GM23338 (cell line): ENCODE measurements around the gene MAGOH. TPM values are rescaled to one million over a fixed set of nuclear protein-coding genes. Genes with fewer than 3 reads are reported as not detected.

Experiments
- ATAC-seq: fragments of 200-7000 bp; cut with Tn5 transposase; 3 replicates; pipeline ENCODE4 v1.9.1; 2020
- DNase-seq: peaks from one replicate; pipeline ENCODE4 v3.0.0-alpha.2; 2015; ENCODE audit warnings: low spot score
- H2AFZ ChIP-seq: fragments of 200-600 bp; sonication (generic); 2 replicates; pipeline ENCODE4 v1.8.0; 2016; ENCODE audit warnings: antibody characterized with exemption, mild to moderate bottlenecking, moderate library complexity
- H3F3A ChIP-seq: fragments of 200-600 bp; sonication (generic); replicated peaks from 2 replicates; pipeline ENCODE4 v1.8.0; 2017; ENCODE audit warnings: antibody characterized with exemption, mixed run types, low read depth
- H3K27ac ChIP-seq: fragments of 200-600 bp; sonication (generic); 2 replicates; pipeline ENCODE4 v1.6.1; 2016; ENCODE audit warnings: low read depth
- H3K27me3 ChIP-seq: fragments of 200-600 bp; sonication (generic); 2 replicates; pipeline ENCODE4 v1.8.0; 2016; ENCODE audit warnings: mild to moderate bottlenecking, mixed run types, moderate library complexity; ENCODE audit not compliant: insufficient read depth
- H3K36me3 ChIP-seq: fragments of 200-600 bp; sonication (generic); 2 replicates; pipeline ENCODE4 v1.8.0; 2016; ENCODE audit warnings: mild to moderate bottlenecking; ENCODE audit not compliant: insufficient read depth
- H3K4me1 ChIP-seq: fragments of 200-600 bp; sonication (generic); 2 replicates; pipeline ENCODE4 v1.8.0; 2016; ENCODE audit warnings: mild to moderate bottlenecking, moderate library complexity; ENCODE audit not compliant: insufficient read depth
- H3K4me2 ChIP-seq: fragments of 200-600 bp; sonication (generic); 2 replicates; pipeline ENCODE4 v1.7.1; 2017; ENCODE audit warnings: mixed run types
- H3K4me3 ChIP-seq: fragments of 200-600 bp; sonication (generic); 2 replicates; pipeline ENCODE4 v1.6.1; 2016; ENCODE audit warnings: mixed run types
- H3K79me2 ChIP-seq: fragments of 200-600 bp; sonication (generic); replicated peaks from 2 replicates; pipeline ENCODE4 v1.8.0; 2017; ENCODE audit warnings: mild to moderate bottlenecking; ENCODE audit not compliant: insufficient read depth
- H3K9me2 ChIP-seq: fragments of 200-600 bp; sonication (generic); 2 replicates; pipeline ENCODE4 v1.8.0; 2017; ENCODE audit not compliant: insufficient read depth
- H4K20me1 ChIP-seq: fragments of 200-600 bp; sonication (generic); replicated peaks from 2 replicates; pipeline ENCODE4 v1.8.0; 2017; ENCODE audit warnings: mild to moderate bottlenecking; ENCODE audit not compliant: insufficient read depth
- H3K27ac Mint-ChIP-seq: 2 replicates; pipeline ENCODE4 v1.8.0; 2020; ENCODE audit warnings: inconsistent platforms, mild to moderate bottlenecking, moderate library complexity, mixed read lengths
- H3K27me3 Mint-ChIP-seq: 3 replicates; pipeline ENCODE4 v1.8.0; 2022; ENCODE audit warnings: low read depth, mild to moderate bottlenecking, moderate library complexity, mixed read lengths, inconsistent platforms; ENCODE audit not compliant: insufficient read depth, poor library complexity
- H3K36me3 Mint-ChIP-seq: 3 replicates; pipeline ENCODE4 v1.8.0; 2021; ENCODE audit warnings: low read depth, mild to moderate bottlenecking, inconsistent platforms, moderate library complexity, mixed read lengths
- H3K4me1 Mint-ChIP-seq: 3 replicates; pipeline ENCODE4 v1.8.0; 2020; ENCODE audit warnings: mild to moderate bottlenecking, inconsistent platforms, mixed read lengths
- H3K4me3 Mint-ChIP-seq: 3 replicates; pipeline ENCODE4 v1.8.0; 2021; ENCODE audit warnings: moderate library complexity, mild to moderate bottlenecking, inconsistent platforms, mixed read lengths
- H3K9me3 Mint-ChIP-seq: 3 replicates; pipeline ENCODE4 v1.8.0; 2020; ENCODE audit warnings: moderate library complexity, mild to moderate bottlenecking, inconsistent platforms, mixed read lengths
- CREB1 ChIP-seq: fragments of 250-450 bp; sonication (Bioruptor Pico); IDR thresholded peaks from 2 replicates; pipeline ENCODE4 v1.5.0; 2020; ENCODE audit warnings: low read depth, mild to moderate bottlenecking, moderate library complexity
- CTCF ChIP-seq, 2 experiments: fragments of 200-600 bp in 1 of 2; sonication (generic) in 1 of 2; conservative IDR thresholded peaks; 2 replicates each; pipeline versions ENCODE4 v1.5.1 to v1.6.1; 2016 to 2017; ENCODE audit warnings: antibody characterized with exemption in 2 of 2, low read depth in 2 of 2, mild to moderate bottlenecking in 2 of 2, moderate library complexity in 1 of 2
- EZH2 ChIP-seq: fragments of 200-600 bp; sonication (generic); IDR thresholded peaks from one replicate; pipeline ENCODE4 v1.8.0; 2017; ENCODE audit warnings: antibody characterized with exemption, mild to moderate bottlenecking, low read depth; ENCODE audit not compliant: unreplicated experiment
- EZH2phosphoT487 ChIP-seq: fragments of 200-600 bp; sonication (generic); IDR thresholded peaks from one replicate; pipeline ENCODE4 v1.8.1; 2018; ENCODE audit warnings: antibody characterized with exemption; ENCODE audit not compliant: unreplicated experiment
- JUNB ChIP-seq: IDR thresholded peaks from one replicate; pipeline ENCODE4 v1.6.1; 2016; ENCODE audit warnings: antibody characterized with exemption; ENCODE audit not compliant: unreplicated experiment
- NANOG ChIP-seq: IDR thresholded peaks from 2 replicates; pipeline ENCODE4 v1.6.1; 2016; ENCODE audit warnings: antibody characterized with exemption, borderline replicate concordance
- POLR2AphosphoS5 ChIP-seq: IDR thresholded peaks from 2 replicates; pipeline ENCODE4 v1.6.1; 2016; ENCODE audit warnings: antibody characterized with exemption, low read depth
- REST ChIP-seq: IDR thresholded peaks from one replicate; pipeline ENCODE4 v1.6.1; 2018; ENCODE audit warnings: antibody characterized with exemption; ENCODE audit not compliant: unreplicated experiment
- STAT1 ChIP-seq: IDR thresholded peaks from one replicate; pipeline ENCODE4 v1.6.1; 2016; ENCODE audit warnings: antibody characterized with exemption; ENCODE audit not compliant: unreplicated experiment
- ZNF114 ChIP-seq: fragments of 250-450 bp; sonication (Bioruptor Pico); IDR thresholded peaks from 2 replicates; pipeline ENCODE4 v1.5.0; 2020; ENCODE audit warnings: mild to moderate bottlenecking, moderate library complexity
- ZNF331 ChIP-seq: fragments of 250-450 bp; sonication (Bioruptor Pico); IDR thresholded peaks from 2 replicates; pipeline ENCODE4 v1.5.0; 2020; ENCODE audit warnings: low read depth, mild to moderate bottlenecking, moderate library complexity
- polyA plus RNA-seq: library from polyadenylated mRNA; unstranded; fragments of >200 nt; fragmentation: Nextera tagmentation; extraction: Ambion mirVana; gene quantifications from 2 replicates; pipeline ENCODE4 v1.2.1, GENCODE V29; 2016
- total RNA-seq: library from RNA; depleted of rRNA; stranded (reverse); fragments of >200 nt; shearing (Covaris generic); gene quantifications from 2 replicates; pipeline ENCODE4 v1.2.3, GENCODE V29; 2014
- TF ChIP-seq, protein P1 (sequence below): fragments of 250-450 bp; sonication (Bioruptor Pico); IDR thresholded peaks from 2 replicates; pipeline ENCODE4 v1.5.0; 2020; ENCODE audit warnings: mild to moderate bottlenecking, moderate library complexity
- TF ChIP-seq, protein P2 (sequence below): IDR thresholded peaks from 2 replicates; pipeline ENCODE4 v1.6.1; 2016; ENCODE audit warnings: antibody characterized with exemption

Gene MAGOH
- total and polyA plus RNA-seq, 2 experiments from 2014 or later, result 79.3 to 185 TPM

GRCh38 chr1:53203466-53203865, 34.9 kb downstream of the MAGOH start:
- DNase-seq (no peak), ATAC-seq (no peak)
- Histone ChIP-seq H4K20me1 (0 out of 2 replicates have a peak, but pooled peaks cover 5% of the 10 kb centered on the region), H3K4me3 (no peak overlapping the region), H3K27me3 (no peaks in the 10 kb centered on the region), H3K4me1 (no peaks in the 10 kb centered on the region), H3K79me2 (no peaks in the 10 kb centered on the region), H3K36me3 (peaks cover 50% of the 10 kb centered on the region), H3K27ac (no peak overlapping the region), H2AFZ (no peak overlapping the region), H3K4me2 (no peak overlapping the region), H3F3A (no peaks in the 10 kb centered on the region), H3K9me2 (no peaks in the 10 kb centered on the region)
- Mint-ChIP-seq H3K36me3 (peaks cover 68% of the 10 kb centered on the region), H3K9me3 (peaks cover 33% of the 10 kb centered on the region), H3K4me3 (no peak overlapping the region), H3K27ac (no peak overlapping the region), H3K4me1 (no peaks in the 10 kb centered on the region), H3K27me3 (peaks cover 2% of the 10 kb centered on the region)
- no peak for TF ChIP-seq POLR2AphosphoS5
- no peak for TF ChIP-seq CREB1 (CRISPR knock-in tag)
- no peak for TF ChIP-seq EZH2phosphoT487
- TF ChIP-seq STAT1, result no peak
- TF ChIP-seq JUNB, result no peak
- TF ChIP-seq ZNF114 (CRISPR knock-in tag), result no peak
- TF ChIP-seq EZH2, result no peak
- TF ChIP-seq, protein P1, sequence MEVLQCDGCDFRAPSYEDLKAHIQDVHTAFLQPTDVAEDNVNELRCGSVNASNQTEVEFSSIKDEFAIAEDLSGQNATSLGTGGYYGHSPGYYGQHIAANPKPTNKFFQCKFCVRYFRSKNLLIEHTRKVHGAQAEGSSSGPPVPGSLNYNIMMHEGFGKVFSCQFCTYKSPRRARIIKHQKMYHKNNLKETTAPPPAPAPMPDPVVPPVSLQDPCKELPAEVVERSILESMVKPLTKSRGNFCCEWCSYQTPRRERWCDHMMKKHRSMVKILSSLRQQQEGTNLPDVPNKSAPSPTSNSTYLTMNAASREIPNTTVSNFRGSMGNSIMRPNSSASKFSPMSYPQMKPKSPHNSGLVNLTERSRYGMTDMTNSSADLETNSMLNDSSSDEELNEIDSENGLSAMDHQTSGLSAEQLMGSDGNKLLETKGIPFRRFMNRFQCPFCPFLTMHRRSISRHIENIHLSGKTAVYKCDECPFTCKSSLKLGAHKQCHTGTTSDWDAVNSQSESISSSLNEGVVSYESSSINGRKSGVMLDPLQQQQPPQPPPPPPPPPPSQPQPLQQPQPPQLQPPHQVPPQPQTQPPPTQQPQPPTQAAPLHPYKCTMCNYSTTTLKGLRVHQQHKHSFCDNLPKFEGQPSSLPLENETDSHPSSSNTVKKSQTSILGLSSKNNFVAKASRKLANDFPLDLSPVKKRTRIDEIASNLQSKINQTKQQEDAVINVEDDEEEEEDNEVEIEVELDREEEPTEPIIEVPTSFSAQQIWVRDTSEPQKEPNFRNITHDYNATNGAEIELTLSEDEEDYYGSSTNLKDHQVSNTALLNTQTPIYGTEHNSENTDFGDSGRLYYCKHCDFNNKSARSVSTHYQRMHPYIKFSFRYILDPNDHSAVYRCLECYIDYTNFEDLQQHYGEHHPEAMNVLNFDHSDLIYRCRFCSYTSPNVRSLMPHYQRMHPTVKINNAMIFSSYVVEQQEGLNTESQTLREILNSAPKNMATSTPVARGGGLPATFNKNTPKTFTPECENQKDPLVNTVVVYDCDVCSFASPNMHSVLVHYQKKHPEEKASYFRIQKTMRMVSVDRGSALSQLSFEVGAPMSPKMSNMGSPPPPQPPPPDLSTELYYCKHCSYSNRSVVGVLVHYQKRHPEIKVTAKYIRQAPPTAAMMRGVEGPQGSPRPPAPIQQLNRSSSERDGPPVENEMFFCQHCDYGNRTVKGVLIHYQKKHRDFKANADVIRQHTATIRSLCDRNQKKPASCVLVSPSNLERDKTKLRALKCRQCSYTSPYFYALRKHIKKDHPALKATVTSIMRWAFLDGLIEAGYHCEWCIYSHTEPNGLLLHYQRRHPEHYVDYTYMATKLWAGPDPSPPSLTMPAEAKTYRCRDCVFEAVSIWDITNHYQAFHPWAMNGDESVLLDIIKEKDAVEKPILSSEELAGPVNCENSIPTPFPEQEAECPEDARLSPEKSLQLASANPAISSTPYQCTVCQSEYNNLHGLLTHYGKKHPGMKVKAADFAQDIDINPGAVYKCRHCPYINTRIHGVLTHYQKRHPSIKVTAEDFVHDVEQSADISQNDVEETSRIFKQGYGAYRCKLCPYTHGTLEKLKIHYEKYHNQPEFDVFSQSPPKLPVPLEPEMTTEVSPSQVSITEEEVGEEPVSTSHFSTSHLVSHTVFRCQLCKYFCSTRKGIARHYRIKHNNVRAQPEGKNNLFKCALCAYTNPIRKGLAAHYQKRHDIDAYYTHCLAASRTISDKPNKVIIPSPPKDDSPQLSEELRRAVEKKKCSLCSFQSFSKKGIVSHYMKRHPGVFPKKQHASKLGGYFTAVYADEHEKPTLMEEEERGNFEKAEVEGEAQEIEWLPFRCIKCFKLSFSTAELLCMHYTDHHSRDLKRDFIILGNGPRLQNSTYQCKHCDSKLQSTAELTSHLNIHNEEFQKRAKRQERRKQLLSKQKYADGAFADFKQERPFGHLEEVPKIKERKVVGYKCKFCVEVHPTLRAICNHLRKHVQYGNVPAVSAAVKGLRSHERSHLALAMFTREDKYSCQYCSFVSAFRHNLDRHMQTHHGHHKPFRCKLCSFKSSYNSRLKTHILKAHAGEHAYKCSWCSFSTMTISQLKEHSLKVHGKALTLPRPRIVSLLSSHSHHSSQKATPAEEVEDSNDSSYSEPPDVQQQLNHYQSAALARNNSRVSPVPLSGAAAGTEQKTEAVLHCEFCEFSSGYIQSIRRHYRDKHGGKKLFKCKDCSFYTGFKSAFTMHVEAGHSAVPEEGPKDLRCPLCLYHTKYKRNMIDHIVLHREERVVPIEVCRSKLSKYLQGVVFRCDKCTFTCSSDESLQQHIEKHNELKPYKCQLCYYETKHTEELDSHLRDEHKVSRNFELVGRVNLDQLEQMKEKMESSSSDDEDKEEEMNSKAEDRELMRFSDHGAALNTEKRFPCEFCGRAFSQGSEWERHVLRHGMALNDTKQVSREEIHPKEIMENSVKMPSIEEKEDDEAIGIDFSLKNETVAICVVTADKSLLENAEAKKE (CRISPR knock-in tag), result no peak
- no peak for TF ChIP-seq NANOG
- TF ChIP-seq, protein P2, sequence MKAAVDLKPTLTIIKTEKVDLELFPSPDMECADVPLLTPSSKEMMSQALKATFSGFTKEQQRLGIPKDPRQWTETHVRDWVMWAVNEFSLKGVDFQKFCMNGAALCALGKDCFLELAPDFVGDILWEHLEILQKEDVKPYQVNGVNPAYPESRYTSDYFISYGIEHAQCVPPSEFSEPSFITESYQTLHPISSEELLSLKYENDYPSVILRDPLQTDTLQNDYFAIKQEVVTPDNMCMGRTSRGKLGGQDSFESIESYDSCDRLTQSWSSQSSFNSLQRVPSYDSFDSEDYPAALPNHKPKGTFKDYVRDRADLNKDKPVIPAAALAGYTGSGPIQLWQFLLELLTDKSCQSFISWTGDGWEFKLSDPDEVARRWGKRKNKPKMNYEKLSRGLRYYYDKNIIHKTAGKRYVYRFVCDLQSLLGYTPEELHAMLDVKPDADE, result no peak
- TF ChIP-seq ZNF331 (CRISPR knock-in tag), result no peak
- no peak for TF ChIP-seq CTCF (conservative IDR thresholded peaks at IDR 0.05; ENCODE audit: low read depth in 2 of 2)
- no peak for TF ChIP-seq REST
